ENCODE measurements around the gene ZNF142. TPM values are rescaled to one million over a fixed set of nuclear protein-coding genes. Genes with fewer than 3 reads are reported as not detected.
A peak's percentile ranks its signal among the peaks of the same experiment; 100 is the strongest.

The ZNF142 gene
- total RNA-seq, 1 experiment from 2014 or later = 14.8 TPM

GRCh38 chr2:218664653-218665052 is 5.2 kb upstream of the ZNF142 start:
- Histone ChIP-seq H3K36me3 (replicated peaks; ENCODE audit: control insufficient read depth, insufficient read depth, low read length) (peaks cover 40% of the 10 kb centered on the region), H3K4me3 (ENCODE audit: insufficient read depth, low read depth, low read length) (no peak overlapping the region), H3K27me3 (ENCODE audit: control insufficient read depth, insufficient read depth, low read length) (no peaks in the 10 kb centered on the region)
- no peak for DNase-seq

GRCh38 chr2:218663901-218664300 is 4.5 kb upstream of the ZNF142 start:
- Histone ChIP-seq H3K4me3 (ENCODE audit: insufficient read depth, low read depth, low read length) (no peak overlapping the region), H3K27me3 (ENCODE audit: control insufficient read depth, insufficient read depth, low read length) (no peaks in the 10 kb centered on the region), H3K36me3 (replicated peaks; ENCODE audit: control insufficient read depth, insufficient read depth, low read length) (peaks cover 40% of the 10 kb centered on the region)
- DNase-seq = no peak

DNA sequence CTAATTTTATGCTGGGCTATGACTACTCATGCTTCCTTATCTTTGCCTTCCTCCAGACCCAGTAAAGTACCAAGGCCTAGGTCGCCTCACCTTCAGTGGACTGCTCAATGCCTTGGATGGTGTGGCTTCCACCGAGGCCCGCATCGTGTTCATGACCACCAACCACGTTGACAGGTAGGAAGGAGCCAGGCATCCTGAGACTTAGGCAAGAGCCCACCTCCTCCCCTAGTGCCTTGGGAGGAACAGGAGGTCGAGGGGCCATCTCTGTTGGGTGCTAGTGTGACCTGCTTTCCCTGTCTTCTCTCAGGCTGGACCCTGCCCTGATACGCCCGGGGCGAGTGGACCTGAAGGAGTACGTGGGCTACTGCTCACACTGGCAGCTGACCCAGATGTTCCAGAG is 3.4 kb upstream of the ZNF142 start:
- H3K36me3 ChIP-seq (replicated peaks; ENCODE audit: control insufficient read depth, insufficient read depth, low read length) = peaks cover 38% of the 10 kb centered on the region
- H3K27me3 ChIP-seq (ENCODE audit: control insufficient read depth, insufficient read depth, low read length) = no peaks in the 10 kb centered on the region
- H3K4me3 ChIP-seq (ENCODE audit: insufficient read depth, low read depth, low read length) = no peak overlapping the region
- DNase-seq = no peak

GRCh38 chr2:218662377-218662776 is 3.0 kb upstream of the ZNF142 start:
- H3K4me3 ChIP-seq (ENCODE audit: insufficient read depth, low read depth, low read length) = no peak overlapping the region
- H3K36me3 ChIP-seq (replicated peaks; ENCODE audit: control insufficient read depth, insufficient read depth, low read length) = peaks cover 35% of the 10 kb centered on the region
- DNase-seq = no peak
- H3K27me3 ChIP-seq (ENCODE audit: control insufficient read depth, insufficient read depth, low read length) = no peaks in the 10 kb centered on the region

DNA sequence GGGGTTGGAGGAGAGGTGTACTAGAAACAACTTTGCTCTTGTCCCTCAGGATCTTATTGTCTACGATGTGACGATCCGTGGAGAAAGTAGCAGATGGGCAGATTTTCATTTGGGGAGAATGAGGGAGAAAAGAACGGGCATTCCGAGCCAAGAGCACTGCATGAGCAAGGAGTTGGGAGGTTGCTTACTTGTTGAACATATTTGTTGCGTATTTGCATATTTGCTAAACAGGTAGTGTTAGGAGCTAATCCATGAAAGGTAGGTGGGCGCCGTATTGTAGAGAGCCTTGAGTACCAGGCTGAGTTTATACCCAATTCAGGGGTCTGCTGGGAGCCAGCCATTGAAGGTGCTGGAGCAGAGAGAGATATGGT is 550 bp upstream of the ZNF142 start:
- no peak for DNase-seq
- peak overlapping the region; percentile 97 for H3K4me3 ChIP-seq (ENCODE audit: insufficient read depth, low read depth, low read length)
- H3K27me3 ChIP-seq (ENCODE audit: control insufficient read depth, insufficient read depth, low read length) = no peaks in the 10 kb centered on the region
- peaks cover 31% of the 10 kb centered on the region for H3K36me3 ChIP-seq (replicated peaks; ENCODE audit: control insufficient read depth, insufficient read depth, low read length)

- DNase-seq = peak; percentile 89
- Histone ChIP-seq H3K4me3 (ENCODE audit: insufficient read depth, low read depth, low read length) (peak overlapping the region; percentile 97), H3K36me3 (replicated peaks; ENCODE audit: control insufficient read depth, insufficient read depth, low read length) (peaks cover 22% of the 10 kb centered on the region), H3K27me3 (ENCODE audit: control insufficient read depth, insufficient read depth, low read length) (no peaks in the 10 kb centered on the region)
These were observed 659 bp downstream of the ZNF142 start for GRCh38 chr2:218658671-218659257.

- DNase-seq = no peak
- H3K27me3 ChIP-seq (ENCODE audit: control insufficient read depth, insufficient read depth, low read length) = no peaks in the 10 kb centered on the region
- H3K4me3 ChIP-seq (ENCODE audit: insufficient read depth, low read depth, low read length) = no peak overlapping the region
- peaks cover 15% of the 10 kb centered on the region for H3K36me3 ChIP-seq (replicated peaks; ENCODE audit: control insufficient read depth, insufficient read depth, low read length)
These were observed 3.7 kb downstream of the ZNF142 start for GRCh38 chr2:218655751-218656150.

DNA sequence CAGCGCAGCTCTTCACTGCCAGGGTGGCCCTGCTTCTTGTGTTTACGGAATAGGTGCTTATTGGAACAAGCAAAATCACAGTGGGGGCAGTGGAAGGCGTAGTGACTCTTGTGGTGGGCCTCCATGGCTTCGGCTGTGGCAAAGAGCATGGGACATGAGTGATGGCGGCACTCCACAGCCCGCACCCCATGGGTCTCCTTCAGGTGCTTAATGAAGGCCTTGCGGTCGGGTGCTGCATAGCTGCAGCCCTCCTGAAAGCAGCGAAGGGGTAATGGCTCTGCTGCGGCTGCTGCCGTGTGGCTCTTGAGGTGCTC is 10.7 kb downstream of the ZNF142 start:
- Histone ChIP-seq H3K4me3 (ENCODE audit: insufficient read depth, low read depth, low read length) (no peak overlapping the region), H3K36me3 (replicated peaks; ENCODE audit: control insufficient read depth, insufficient read depth, low read length) (peaks cover 54% of the 10 kb centered on the region), H3K27me3 (ENCODE audit: control insufficient read depth, insufficient read depth, low read length) (no peaks in the 10 kb centered on the region)
- DNase-seq = no peak

DNA sequence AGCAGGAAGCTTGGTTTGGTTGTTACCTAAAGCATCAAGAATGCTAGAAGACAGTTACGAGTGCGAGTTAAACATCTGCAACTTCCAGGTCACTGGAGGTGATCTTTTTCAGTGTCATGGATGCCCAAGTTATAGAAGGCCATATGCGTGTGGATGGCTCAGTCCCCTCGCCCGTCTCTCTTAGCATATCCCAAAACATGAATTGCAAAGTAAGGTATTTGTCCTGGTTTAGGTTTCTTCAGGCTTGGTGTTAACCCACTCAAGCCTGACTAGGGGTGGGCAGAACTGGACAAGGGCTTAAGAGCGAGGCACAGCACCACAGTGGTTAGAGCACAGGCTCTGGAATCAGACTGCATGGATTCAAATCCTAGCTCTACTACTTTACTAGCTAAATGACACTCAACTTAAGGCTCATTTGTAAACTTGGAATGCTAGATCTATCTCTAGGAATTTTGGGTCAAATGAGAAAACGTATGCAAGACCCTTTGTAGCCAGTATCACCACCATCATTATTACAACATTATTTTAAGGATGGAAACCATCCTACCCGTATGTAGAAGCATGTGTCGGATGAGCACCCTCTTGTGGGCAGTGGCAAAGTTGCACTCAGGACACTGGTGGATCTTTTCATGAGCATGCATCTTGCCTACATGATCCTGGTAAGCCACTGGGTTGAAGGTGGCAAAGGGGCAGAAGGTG is 11.2 kb downstream of the ZNF142 start:
- Histone ChIP-seq H3K27me3 (ENCODE audit: control insufficient read depth, insufficient read depth, low read length) (no peaks in the 10 kb centered on the region), H3K36me3 (replicated peaks; ENCODE audit: control insufficient read depth, insufficient read depth, low read length) (peaks cover 57% of the 10 kb centered on the region), H3K4me3 (ENCODE audit: insufficient read depth, low read depth, low read length) (no peak overlapping the region)
- peak; percentile 86 for DNase-seq

GRCh38 chr2:218645126-218645525 is 14.3 kb downstream of the ZNF142 start:
- Histone ChIP-seq H3K36me3 (replicated peaks; ENCODE audit: control insufficient read depth, insufficient read depth, low read length) (peaks cover 60% of the 10 kb centered on the region), H3K4me3 (ENCODE audit: insufficient read depth, low read depth, low read length) (no peak overlapping the region), H3K27me3 (ENCODE audit: control insufficient read depth, insufficient read depth, low read length) (no peaks in the 10 kb centered on the region)
- DNase-seq = no peak

GRCh38 chr2:218644721-218645120 is 14.7 kb downstream of the ZNF142 start:
- DNase-seq = no peak
- Histone ChIP-seq H3K36me3 (replicated peaks; ENCODE audit: control insufficient read depth, insufficient read depth, low read length) (peaks cover 59% of the 10 kb centered on the region), H3K27me3 (ENCODE audit: control insufficient read depth, insufficient read depth, low read length) (no peaks in the 10 kb centered on the region), H3K4me3 (ENCODE audit: insufficient read depth, low read depth, low read length) (no peak overlapping the region)

DNA sequence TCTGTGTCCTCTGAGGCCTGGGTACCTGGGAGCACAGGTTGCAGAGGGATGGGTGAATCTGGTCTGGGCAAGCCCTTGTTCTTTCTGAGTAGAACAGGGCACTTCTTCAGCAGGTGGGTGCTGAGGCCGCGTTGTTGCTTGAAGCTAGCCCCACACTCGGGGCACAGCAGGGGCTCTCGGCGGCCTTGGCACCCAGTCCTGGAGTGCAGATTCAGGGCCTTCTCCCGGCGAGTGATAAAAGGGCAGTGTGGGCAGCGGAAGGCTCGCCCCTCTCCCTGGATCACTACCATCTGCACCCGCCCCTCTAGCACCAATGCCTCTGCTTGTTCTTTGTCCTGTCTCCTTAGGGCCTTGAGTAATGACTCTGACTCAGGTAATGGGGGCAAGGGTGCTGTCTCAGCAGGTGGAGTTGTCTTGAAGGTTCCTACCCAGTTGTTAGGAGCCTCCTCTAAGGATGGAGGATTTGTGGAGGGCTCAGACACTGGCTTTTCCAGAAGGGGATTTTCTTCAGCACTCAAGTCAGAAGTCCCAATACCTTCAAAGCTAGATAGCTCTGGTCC is 15.6 kb downstream of the ZNF142 start:
- DNase-seq = no peak
- no peak overlapping the region for H3K4me3 ChIP-seq (ENCODE audit: insufficient read depth, low read depth, low read length)
- H3K27me3 ChIP-seq (ENCODE audit: control insufficient read depth, insufficient read depth, low read length) = no peaks in the 10 kb centered on the region
- H3K36me3 ChIP-seq (replicated peaks; ENCODE audit: control insufficient read depth, insufficient read depth, low read length) = peaks cover 54% of the 10 kb centered on the region

- Histone ChIP-seq H3K27me3 (ENCODE audit: control insufficient read depth, insufficient read depth, low read length) (no peaks in the 10 kb centered on the region), H3K4me3 (ENCODE audit: insufficient read depth, low read depth, low read length) (no peak overlapping the region), H3K36me3 (replicated peaks; ENCODE audit: control insufficient read depth, insufficient read depth, low read length) (peaks cover 54% of the 10 kb centered on the region)
- DNase-seq = no peak
These were observed 16.6 kb downstream of the ZNF142 start for GRCh38 chr2:218642786-218643185.

- Histone ChIP-seq H3K27me3 (ENCODE audit: control insufficient read depth, insufficient read depth, low read length) (no peaks in the 10 kb centered on the region), H3K36me3 (replicated peaks; ENCODE audit: control insufficient read depth, insufficient read depth, low read length) (peaks cover 50% of the 10 kb centered on the region), H3K4me3 (ENCODE audit: insufficient read depth, low read depth, low read length) (no peak overlapping the region)
- no peak for DNase-seq
These were observed 17.2 kb downstream of the ZNF142 start for GRCh38 chr2:218642121-218642656.

GRCh38 chr2:218638372-218638771 is 21.1 kb downstream of the ZNF142 start:
- H3K36me3 ChIP-seq (replicated peaks; ENCODE audit: control insufficient read depth, insufficient read depth, low read length) = peaks cover 35% of the 10 kb centered on the region
- DNase-seq = no peak
- H3K4me3 ChIP-seq (ENCODE audit: insufficient read depth, low read depth, low read length) = no peak overlapping the region
- H3K27me3 ChIP-seq (ENCODE audit: control insufficient read depth, insufficient read depth, low read length) = no peaks in the 10 kb centered on the region
